ENCODE measurements around the gene LMAN1L. TPM values are rescaled to one million over a fixed set of nuclear protein-coding genes. Genes with fewer than 3 reads are reported as not detected.

LMAN1L gene
- total RNA-seq, 4 donors from 2014 or later: 0.29 to 1.3 TPM; not detected in 2

GRCh38 chr15:74851960-74852359 is 39.3 kb downstream of the LMAN1L start:
- H3K4me3 ChIP-seq (ENCODE audit: low read depth, poor library complexity, severe bottlenecking): no peak overlapping the region
- TF ChIP-seq POLR2A (IDR thresholded peaks at IDR 0.05): no peak
- TF ChIP-seq CTCF (IDR thresholded peaks at IDR 0.05): no peak
- DNase-seq (ENCODE audit: low spot score in 2 of 2): no peak
- intact Hi-C loops (cut with DNase I; ENCODE audit: low total_unique reads): no loop called here
- WGBS, 2 donors: 89 to 91% methylated on average over 7 of the region's 7 CpGs

DNA sequence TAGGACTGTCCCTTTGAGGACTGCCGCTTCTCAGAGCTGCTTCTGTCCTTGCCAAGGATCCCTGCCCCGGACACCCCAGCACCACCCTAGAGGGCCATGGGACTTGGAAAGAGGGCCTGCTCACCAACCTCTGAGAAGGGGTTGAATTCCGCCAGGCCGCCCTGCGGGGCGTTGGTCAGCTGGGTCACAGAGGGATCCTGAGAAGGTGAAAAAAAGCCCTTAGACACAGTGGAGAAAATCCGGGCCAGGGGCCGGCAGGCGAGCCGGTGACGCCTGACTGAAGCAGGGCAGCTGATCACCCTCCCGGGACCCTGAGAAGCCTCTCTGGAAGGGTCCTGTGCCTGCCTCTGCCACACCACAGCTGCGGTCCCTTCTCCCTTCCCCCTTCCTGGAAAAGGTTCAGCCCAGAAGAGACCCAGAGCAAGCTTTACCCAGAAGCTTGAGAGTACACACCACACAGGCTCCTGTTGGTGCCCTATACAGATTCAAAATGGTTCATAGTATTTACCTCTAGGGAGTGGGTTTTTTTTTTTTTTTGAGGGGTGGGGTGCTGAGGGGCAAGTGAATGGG is 41.9 kb downstream of the LMAN1L start:
- no peak overlapping the region for H3K4me3 ChIP-seq (ENCODE audit: low read depth, poor library complexity, severe bottlenecking)
- WGBS, 2 donors: 90 to 92% methylated on average over 13 of the region's 13 CpGs
- no peak for TF ChIP-seq POLR2A (IDR thresholded peaks at IDR 0.05)
- no peak for TF ChIP-seq CTCF (IDR thresholded peaks at IDR 0.05)
- intact Hi-C loops (cut with DNase I; ENCODE audit: low total_unique reads): no loop called here
- no peak for DNase-seq (ENCODE audit: low spot score in 2 of 2)

GRCh38 chr15:74855857-74856256 is 43.2 kb downstream of the LMAN1L start:
- no peak overlapping the region for H3K4me3 ChIP-seq (ENCODE audit: low read depth, poor library complexity, severe bottlenecking)
- intact Hi-C loops (cut with DNase I; ENCODE audit: low total_unique reads): no loop called here
- no peak for DNase-seq (ENCODE audit: low spot score in 2 of 2)
- no peak for TF ChIP-seq CTCF (IDR thresholded peaks at IDR 0.05)
- TF ChIP-seq POLR2A (IDR thresholded peaks at IDR 0.05): no peak
- WGBS, 2 donors: 32 to 56% methylated on average over 2 of the region's 2 CpGs

DNA sequence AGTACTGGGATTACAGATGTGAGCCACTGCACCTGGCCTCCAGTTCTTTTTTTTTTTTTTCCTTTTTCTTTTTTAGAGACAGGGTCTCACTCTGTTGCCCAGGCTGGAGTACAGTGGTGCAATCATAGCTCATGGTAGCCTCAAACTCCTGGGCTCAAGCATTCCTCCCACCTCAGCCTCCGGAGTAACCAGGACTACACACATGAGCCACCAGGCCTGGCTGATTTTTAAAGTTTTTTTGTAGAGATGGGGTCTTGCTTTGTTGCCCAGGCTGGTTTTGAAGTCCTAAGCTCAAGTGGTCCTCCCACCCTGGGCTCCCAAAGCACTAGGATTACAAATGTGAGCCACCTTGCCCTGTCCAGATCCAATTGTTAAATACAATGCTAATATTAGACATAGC is 43.9 kb downstream of the LMAN1L start:
- TF ChIP-seq POLR2A (IDR thresholded peaks at IDR 0.05) (no peak), CTCF (IDR thresholded peaks at IDR 0.05) (no peak)
- DNase-seq (ENCODE audit: low spot score in 2 of 2): no peak
- 100% methylated on average over 1 of the region's 1 CpG for WGBS, 2 donors
- intact Hi-C loops (cut with DNase I; ENCODE audit: low total_unique reads): no loop called here
- H3K4me3 ChIP-seq (ENCODE audit: low read depth, poor library complexity, severe bottlenecking): no peak overlapping the region

GRCh38 chr15:74857082-74857655 is 44.5 kb downstream of the LMAN1L start:
- WGBS, 2 donors: 52 to 62% methylated on average over 5 of the region's 5 CpGs
- TF ChIP-seq CTCF (IDR thresholded peaks at IDR 0.05) (no peak), POLR2A (IDR thresholded peaks at IDR 0.05) (no peak)
- no peak overlapping the region for H3K4me3 ChIP-seq (ENCODE audit: low read depth, poor library complexity, severe bottlenecking)
- no peak for DNase-seq (ENCODE audit: low spot score in 2 of 2)
- intact Hi-C loops (cut with DNase I; ENCODE audit: low total_unique reads): no loop called here
